Bronchial epithelial cell (primary cell): ENCODE data around the gene SATB1. TPM values are rescaled to one million over a fixed set of nuclear protein-coding genes. Genes with fewer than 3 reads are reported as not detected.
A peak's percentile ranks its signal among the peaks of the same experiment; 100 is the strongest.

Experiments
- DNase-seq: peaks from one replicate; pipeline ENCODE4 v3.0.0-alpha.2; 2010; ENCODE audit warnings: low read depth
- FAIRE-seq: peaks from 2 replicates; lab custom pipeline; 2011; peaks lifted over from hg19 to GRCh38; lab: Jason Lieb, UNC
- H3K27me3 ChIP-seq: 2 replicates; pipeline ENCODE4 v1.5.1; 2011; ENCODE audit warnings: low read length; ENCODE audit not compliant: control insufficient read depth, insufficient read depth
- H3K36me3 ChIP-seq: 2 replicates; pipeline ENCODE4 v1.5.1; 2011; ENCODE audit warnings: low read length; ENCODE audit not compliant: control insufficient read depth, insufficient read depth
- H3K4me3 ChIP-seq: 2 replicates; pipeline ENCODE4 v1.5.1; 2011; ENCODE audit warnings: mild to moderate bottlenecking, low read depth, low read length, control low read depth
- CTCF ChIP-seq: IDR thresholded peaks from 2 replicates; pipeline ENCODE4 v1.5.1; 2011; ENCODE audit warnings: mild to moderate bottlenecking, moderate library complexity, low read length, control low read depth, inconsistent platforms; ENCODE audit not compliant: insufficient read depth, severe bottlenecking
- total RNA-seq: library from RNA; depleted of rRNA; stranded (reverse); fragments of >200 nt; gene quantifications from 2 replicates; pipeline ENCODE4 v1.2.1, GENCODE V29; 2014

Gene SATB1
- total RNA-seq, 1 donor from 2014 or later: 16.3 TPM

- TF ChIP-seq CTCF: no peak
- DNase-seq: peak; percentile 59
- H3K4me3 ChIP-seq: no peak overlapping the region
- no peaks in the 10 kb centered on the region for H3K36me3 ChIP-seq
- no peak for FAIRE-seq
- no peaks in the 10 kb centered on the region for H3K27me3 ChIP-seq
Observed at GRCh38 chr3:18393906-18394305, 31.2 kb downstream of the SATB1 start.

GRCh38 chr3:18390024-18390660, 35.0 kb downstream of the SATB1 start:
- H3K4me3 ChIP-seq: no peak overlapping the region
- H3K27me3 ChIP-seq: no peaks in the 10 kb centered on the region
- no peaks in the 10 kb centered on the region for H3K36me3 ChIP-seq
- DNase-seq (no peak), FAIRE-seq (no peak)
- no peak for TF ChIP-seq CTCF

- FAIRE-seq (no peak), DNase-seq (peak; percentile 26)
- H3K36me3 ChIP-seq: no peaks in the 10 kb centered on the region
- H3K27me3 ChIP-seq: no peaks in the 10 kb centered on the region
- no peak overlapping the region for H3K4me3 ChIP-seq
- TF ChIP-seq CTCF: peak; percentile 46
Observed at GRCh38 chr3:18389108-18389733, 35.9 kb downstream of the SATB1 start.

- DNase-seq (no peak), FAIRE-seq (no peak)
- no peaks in the 10 kb centered on the region for H3K36me3 ChIP-seq
- no peak for TF ChIP-seq CTCF
- no peak overlapping the region for H3K4me3 ChIP-seq
- no peaks in the 10 kb centered on the region for H3K27me3 ChIP-seq
Observed at GRCh38 chr3:18386274-18386890, 38.8 kb downstream of the SATB1 start.

- FAIRE-seq: no peak
Observed at GRCh38 chr3:18385706-18386105, 39.4 kb downstream of the SATB1 start.

More at GRCh38 chr3:18385706-18386105, 39.4 kb downstream of the SATB1 start:
- no peaks in the 10 kb centered on the region for H3K36me3 ChIP-seq
- DNase-seq: no peak
- H3K4me3 ChIP-seq: no peak overlapping the region
- TF ChIP-seq CTCF: no peak
- no peaks in the 10 kb centered on the region for H3K27me3 ChIP-seq
